Uterus (tissue), 2 donors: ENCODE data around the gene DOCK1.

Source experiments
- POLR2A ChIP-seq, 2 donors: fragments of 450-650 bp; IDR thresholded peaks; one replicate each; pipeline ENCODE4 v1.6.1; 2016; ENCODE audit warnings: antibody characterized with exemption in 2 of 2, mild to moderate bottlenecking in 1 of 2, moderate library complexity in 1 of 2
- TF ChIP-seq, protein P1 (sequence below), 4 experiments: fragments of 200-600 bp in 2 of 4; fragments of 450-650 bp in 2 of 4; sonication (generic) in 2 of 4; IDR thresholded peaks; one replicate each; pipeline ENCODE4 v1.5.1; 2016 to 2019; ENCODE audit warnings: antibody characterized with exemption in 4 of 4, mild to moderate bottlenecking in 2 of 4, moderate library complexity in 1 of 4

GRCh38 chr10:126930131-126930882, 25.1 kb downstream of the DOCK1 start:
- TF ChIP-seq, protein P1, sequence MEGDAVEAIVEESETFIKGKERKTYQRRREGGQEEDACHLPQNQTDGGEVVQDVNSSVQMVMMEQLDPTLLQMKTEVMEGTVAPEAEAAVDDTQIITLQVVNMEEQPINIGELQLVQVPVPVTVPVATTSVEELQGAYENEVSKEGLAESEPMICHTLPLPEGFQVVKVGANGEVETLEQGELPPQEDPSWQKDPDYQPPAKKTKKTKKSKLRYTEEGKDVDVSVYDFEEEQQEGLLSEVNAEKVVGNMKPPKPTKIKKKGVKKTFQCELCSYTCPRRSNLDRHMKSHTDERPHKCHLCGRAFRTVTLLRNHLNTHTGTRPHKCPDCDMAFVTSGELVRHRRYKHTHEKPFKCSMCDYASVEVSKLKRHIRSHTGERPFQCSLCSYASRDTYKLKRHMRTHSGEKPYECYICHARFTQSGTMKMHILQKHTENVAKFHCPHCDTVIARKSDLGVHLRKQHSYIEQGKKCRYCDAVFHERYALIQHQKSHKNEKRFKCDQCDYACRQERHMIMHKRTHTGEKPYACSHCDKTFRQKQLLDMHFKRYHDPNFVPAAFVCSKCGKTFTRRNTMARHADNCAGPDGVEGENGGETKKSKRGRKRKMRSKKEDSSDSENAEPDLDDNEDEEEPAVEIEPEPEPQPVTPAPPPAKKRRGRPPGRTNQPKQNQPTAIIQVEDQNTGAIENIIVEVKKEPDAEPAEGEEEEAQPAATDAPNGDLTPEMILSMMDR (IDR thresholded peaks at IDR 0.05), result no peak
- no peak for TF ChIP-seq POLR2A (IDR thresholded peaks at IDR 0.05)
